ENCODE results near the gene ANKRD1.
"Not testable (repeated sequence)": the region's sequence is repeated elsewhere in the genome, so short reads cannot be mapped to it uniquely, and the experiment has no call there.

Gene ANKRD1

GRCh38 chr10:90912174-90912573, 8.7 kb downstream of the ANKRD1 start:
- no peak for DNase-seq (ENCODE audit: low spot score)

DNA sequence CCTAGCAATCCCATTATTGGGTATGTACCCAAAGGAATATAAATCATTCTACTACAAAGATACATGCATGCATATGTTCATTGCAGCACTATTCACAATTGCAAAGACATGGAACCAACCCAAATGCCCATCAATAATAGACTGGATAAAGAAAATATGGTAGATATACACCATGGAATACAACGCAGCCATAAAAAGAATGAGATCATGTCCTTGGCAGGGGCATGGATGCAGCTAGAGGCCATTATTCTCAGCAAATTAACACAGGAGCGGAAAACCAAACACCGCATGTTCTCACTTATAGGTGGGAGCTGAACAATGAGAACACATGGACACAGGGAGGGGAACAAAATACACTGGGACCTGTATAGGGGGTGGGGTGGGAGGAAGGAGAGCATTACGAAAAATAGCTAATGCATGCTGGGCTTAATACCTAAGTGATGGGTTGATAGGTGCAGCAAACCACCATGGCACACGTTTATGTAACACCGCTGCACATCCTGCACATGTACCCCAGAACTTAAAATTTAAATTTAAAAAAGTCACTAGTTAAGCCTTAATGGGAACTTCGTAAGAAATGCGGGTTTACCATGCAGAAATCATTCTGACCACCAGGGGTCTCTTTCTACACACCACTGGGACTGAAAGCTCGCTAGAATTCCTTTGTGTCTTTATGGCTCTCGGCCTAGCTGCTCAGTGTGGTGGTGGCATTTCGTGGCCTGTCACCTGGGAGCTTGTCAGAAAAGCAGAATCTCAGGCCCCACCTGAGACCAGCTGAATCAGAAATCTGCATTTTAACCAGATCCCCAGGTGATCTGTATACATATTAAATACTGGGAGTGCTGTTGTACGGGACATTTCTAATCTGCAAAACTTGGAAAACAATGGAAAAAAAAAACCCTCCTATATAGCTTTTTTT, 9.5 kb downstream of the ANKRD1 start:
- DNase-seq (ENCODE audit: low spot score), result peak; percentile 56

DNA sequence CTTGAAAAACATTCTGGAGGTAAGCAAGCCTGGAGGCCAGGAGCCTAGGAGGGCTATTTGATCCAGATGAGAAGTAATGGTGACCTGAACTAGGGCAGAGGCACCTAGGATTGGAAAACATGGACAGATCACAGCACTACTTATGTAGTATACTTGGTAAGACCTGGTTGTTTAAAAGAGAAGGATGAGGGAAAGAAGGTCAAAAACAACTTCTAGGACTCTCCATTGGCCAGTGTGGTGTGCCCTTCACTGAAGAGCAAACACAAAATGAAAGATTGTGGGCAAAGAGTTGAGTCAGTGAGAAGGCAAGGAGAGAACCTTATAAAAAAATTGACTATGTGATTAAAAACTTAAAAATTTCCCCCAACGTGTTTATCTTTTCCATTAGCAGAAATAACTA, 14.3 kb downstream of the ANKRD1 start:
- no peak for DNase-seq (ENCODE audit: low spot score)

GRCh38 chr10:90905925-90906324, 15.0 kb downstream of the ANKRD1 start:
- no peak for DNase-seq (ENCODE audit: low spot score)

GRCh38 chr10:90896916-90897315, 24.0 kb downstream of the ANKRD1 start:
- not testable (repeated sequence) for DNase-seq (ENCODE audit: low spot score)

DNA sequence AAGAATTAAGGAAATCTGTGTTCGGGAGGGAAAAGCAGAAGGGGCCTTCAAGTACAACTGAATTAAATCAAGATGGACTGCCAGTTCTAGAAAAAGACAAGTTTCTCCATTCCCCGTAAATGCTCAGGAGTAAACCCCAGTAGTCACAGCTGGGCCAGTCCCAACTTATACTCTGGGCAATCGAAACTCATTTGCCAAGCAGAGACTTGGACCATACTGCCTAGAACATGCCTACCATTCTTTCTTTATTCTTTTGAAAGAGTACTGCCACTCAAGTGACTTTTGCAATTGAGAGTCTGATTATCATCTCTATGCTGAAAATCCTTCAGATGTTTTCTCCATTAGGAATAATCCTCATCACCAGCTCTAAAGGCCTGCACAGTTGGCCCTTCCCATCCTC, 27.7 kb downstream of the ANKRD1 start:
- no peak for DNase-seq (ENCODE audit: low spot score)

DNA sequence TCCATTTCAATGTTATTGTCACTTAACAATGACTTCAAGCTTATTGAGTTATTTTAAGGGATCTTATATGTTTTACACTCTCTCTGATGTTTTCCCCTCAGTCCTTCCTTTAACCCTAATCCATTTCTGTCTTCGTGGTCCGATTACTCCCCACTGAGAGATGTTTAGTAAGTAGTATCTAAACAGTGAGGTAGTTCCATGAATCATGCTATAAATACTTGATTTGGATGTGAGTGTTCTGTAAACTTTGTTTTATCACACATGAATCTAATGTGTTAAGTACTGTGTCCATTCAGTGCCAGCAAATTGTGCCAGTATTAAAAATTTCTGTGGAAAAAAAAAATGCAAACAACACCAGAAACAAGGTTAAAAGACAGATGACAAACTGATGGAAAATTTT, 30.5 kb downstream of the ANKRD1 start:
- peak; percentile 13 for DNase-seq (ENCODE audit: low spot score)

DNA sequence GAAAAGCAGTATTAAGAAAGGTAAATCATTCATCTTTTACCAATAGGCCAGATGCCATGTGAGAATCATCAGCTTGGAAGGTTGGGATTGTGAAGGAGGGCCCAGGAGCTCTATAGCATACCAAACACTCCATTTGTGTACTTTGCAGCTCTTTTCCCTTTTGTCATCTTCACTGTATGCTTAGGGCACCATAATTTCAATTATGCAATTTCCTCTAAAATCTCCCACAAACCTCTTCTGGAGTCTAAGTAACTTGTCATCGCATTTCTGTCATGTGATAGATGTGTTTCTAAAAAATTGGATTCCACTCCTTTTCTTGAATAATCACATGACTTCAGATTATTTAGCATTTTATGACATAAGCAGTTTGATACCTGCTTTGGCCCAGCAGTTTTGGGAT, 31.3 kb downstream of the ANKRD1 start:
- DNase-seq (ENCODE audit: low spot score), result no peak

DNA sequence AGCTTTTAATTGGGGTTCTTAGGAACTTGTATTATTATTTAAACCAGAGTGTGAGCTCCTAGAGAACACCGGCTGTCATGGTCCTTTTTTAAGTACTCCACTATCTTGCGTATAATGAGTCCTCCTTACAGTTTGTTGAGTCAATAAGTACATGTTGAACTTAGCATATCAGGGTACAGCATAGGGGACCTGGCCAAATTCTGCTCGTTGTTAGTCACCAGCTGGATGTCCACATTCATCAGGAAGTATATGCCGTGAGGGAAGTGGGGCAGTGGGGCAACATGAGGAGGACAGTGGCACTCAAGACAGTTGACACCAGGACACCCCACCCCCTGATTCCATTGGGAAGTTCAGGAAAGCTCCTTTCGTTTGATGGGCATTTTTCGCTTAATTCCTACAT, 32.5 kb downstream of the ANKRD1 start:
- no peak for DNase-seq (ENCODE audit: low spot score)

DNA sequence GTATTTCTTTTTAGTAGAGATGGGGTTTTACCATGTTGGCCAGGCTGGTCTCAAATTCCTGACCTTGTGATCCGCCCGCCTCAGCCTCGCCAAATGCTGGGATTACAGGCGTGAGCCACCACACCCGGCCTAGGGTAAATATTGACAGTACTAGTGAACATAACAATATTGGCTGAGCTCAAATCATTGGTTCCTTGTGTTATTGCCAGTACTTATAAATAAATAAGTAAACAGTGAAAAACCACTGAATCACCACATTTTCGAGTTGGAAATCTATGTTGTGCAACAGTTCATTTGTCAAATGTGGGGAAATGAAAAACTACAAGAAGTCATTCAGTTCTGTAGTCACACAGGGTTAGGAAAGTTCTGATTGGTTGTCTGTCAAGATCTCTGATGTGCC, 33.3 kb downstream of the ANKRD1 start:
- DNase-seq (ENCODE audit: low spot score), result no peak

DNA sequence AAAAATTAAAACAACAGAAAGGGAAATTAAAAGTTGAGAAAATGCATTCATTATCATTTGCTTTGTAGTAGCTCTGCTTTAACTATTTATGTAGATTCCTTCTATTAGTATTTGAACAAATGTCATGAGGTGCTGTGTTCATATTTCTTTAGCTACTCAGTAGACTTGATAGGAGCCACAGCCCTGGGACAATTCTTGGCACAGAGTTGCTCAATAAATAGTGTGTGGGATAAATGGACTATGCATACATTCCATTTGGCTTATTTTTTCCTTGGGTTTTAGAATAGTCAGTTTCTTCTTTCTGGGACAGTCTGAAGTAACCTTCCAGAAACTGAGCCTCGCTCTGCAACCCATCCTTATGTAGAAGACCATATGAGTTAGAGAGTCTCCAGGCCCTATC, 35.7 kb downstream of the ANKRD1 start:
- peak; percentile 51 for DNase-seq (ENCODE audit: low spot score)

GRCh38 chr10:90884431-90884830, 36.5 kb downstream of the ANKRD1 start:
- DNase-seq (ENCODE audit: low spot score), result no peak

DNA sequence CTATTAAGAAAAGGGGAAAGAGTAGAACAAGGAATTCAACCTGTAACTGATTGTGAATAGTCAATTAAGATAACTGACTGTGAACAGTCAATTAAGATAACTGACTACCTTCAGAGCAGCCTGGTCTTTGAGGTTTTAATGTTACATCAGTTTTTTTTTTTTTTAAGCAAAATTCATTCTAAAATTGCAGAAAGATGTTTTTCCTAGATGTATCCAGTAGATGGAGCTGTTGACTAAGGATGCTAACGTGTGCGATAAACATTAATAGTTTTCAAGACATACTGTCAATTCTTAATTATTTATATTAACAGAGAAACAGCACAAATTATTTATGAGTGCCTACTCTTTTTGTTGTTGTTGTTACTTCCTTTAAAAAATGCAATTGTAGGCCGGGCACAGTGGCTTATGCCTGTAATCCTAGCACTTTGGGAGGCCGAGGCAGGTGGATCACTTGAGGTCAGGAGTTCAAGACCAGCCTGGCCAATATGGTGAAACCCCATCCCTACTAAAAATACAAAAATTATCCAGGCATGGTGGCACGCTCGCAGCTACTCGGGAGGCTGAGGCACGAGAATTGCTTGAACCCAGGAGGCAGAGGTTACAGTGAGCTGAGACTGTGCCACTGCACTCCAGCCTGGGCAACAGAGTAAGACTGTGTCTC, 40.7 kb downstream of the ANKRD1 start:
- DNase-seq (ENCODE audit: low spot score), result peak; percentile 15

DNA sequence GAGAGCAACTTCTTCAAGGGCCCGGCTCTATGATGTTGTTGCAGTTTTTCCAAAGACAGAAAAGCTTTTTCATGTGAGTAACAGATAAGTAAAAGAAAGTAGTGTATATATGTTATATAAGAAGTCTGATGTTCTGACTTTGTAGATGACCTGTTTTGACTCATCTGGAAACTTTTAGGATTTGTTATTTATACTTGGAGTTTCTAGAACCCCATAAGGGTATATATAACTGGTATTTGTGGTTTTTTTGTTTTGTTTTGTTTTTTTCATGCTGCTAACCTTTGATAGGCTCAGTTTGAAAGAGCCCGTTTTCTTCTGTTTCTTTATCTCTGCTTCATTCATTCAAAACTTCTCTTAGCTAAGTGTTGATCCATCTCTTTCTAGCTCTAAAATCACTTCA, 41.8 kb downstream of the ANKRD1 start:
- no peak for DNase-seq (ENCODE audit: low spot score)

- no peak for DNase-seq (ENCODE audit: low spot score)
Observed at GRCh38 chr10:90872648-90873020, 48.3 kb downstream of the ANKRD1 start.

- DNase-seq (ENCODE audit: low spot score), result peak; percentile 90
Observed at GRCh38 chr10:90871766-90872647, 48.9 kb downstream of the ANKRD1 start, which contains the start of gene RPP30. RPP30 (plus strand) TSS chr10:90871974; CDS start chr10:90871987, 13 bp downstream.

- DNase-seq (ENCODE audit: low spot score), result peak; percentile 67
Observed at GRCh38 chr10:90871279-90871765, 49.6 kb downstream of the ANKRD1 start.

- DNase-seq (ENCODE audit: low spot score), result no peak
Observed at GRCh38 chr10:90866050-90866598, 54.8 kb downstream of the ANKRD1 start.

- DNase-seq (ENCODE audit: low spot score), result peak; percentile 37
Observed at GRCh38 chr10:90865401-90865800, 55.5 kb downstream of the ANKRD1 start.

DNA sequence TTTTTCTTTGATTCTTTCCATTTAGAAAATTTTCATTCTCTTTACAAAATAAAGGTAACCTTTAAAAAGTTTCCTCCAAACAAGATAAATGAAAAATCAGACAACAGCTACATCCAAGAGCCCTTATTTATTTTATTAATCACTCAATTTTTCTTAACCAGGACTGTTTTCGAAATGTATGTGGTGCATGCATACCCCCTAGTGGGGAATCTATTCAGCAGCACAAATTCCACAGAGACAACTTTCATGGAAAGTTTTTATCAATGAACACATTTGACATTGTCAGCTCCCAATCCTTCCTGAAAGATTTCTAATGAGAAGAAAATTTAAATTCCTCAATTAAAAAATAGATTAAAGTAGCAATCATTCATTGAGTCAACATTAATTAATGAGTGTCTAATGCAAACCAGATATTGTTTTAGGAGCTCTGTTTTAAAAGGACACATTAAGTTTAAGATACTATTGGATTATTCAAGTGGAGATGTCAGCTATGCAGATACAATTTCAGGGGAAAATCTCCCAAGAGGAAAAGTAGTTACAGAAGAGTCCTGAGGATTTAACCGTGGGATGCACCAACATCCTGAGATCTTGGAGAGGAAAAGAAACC, 57.9 kb downstream of the ANKRD1 start:
- DNase-seq (ENCODE audit: low spot score), result peak; percentile 43
